IPS-11a (cell line): Measurements from ENCODE around the gene SERP1.

Experiments used
- H3K4me3 ChIP-seq: one replicate; pipeline ENCODE4 v1.5.1; 2013; ENCODE audit warnings: low read depth, low read length, control low read depth

The SERP1 gene

GRCh38 chr3:150494411-150494977 lies 51.8 kb downstream of the SERP1 start:
- H3K4me3 ChIP-seq, result no peak overlapping the region
